HEK293 (cell line): ENCODE measurements around the gene NDST4.
"Not testable (repeated sequence)": the region's sequence is repeated elsewhere in the genome, so short reads cannot be mapped to it uniquely, and the experiment has no call there.

Source experiments
- CTCF ChIA-PET: fragments of 350-600 bp; formaldehyde crosslinking; extraction: SDS; loops from one replicate; lab custom pipeline; 2021; ENCODE audit warnings: antibody characterized with exemption; lab: Yijun Ruan, JAX
- POLR2A ChIA-PET: fragments of 300-600 bp; formaldehyde crosslinking; extraction: SDS; loops from one replicate; lab custom pipeline; 2020; ENCODE audit warnings: antibody characterized with exemption, inconsistent platforms; lab: Yijun Ruan, JAX
- H3K27ac ChIP-seq: fragments of 200-500 bp; sonication (Bioruptor generic); 2 replicates; pipeline ENCODE4 v1.5.1; 2014; ENCODE audit warnings: low read depth, low read length, control low read depth, inconsistent platforms; ENCODE audit errors: extremely low read depth
- H3K36me3 ChIP-seq, 2 experiments: fragments of 200-500 bp in 1 of 2; sonication (Bioruptor generic) in 1 of 2; 1 replicate in 1 of 2; 2 replicates in 1 of 2; pipeline ENCODE4 v1.5.1; 2014 to 2017; ENCODE audit warnings: inconsistent platforms in 2 of 2, low read length in 2 of 2; ENCODE audit not compliant: control insufficient read depth in 2 of 2, insufficient read depth in 1 of 2
- H3K4me1 ChIP-seq: fragments of 200-500 bp; sonication (Bioruptor generic); 2 replicates; pipeline ENCODE4 v1.5.1; 2014; ENCODE audit warnings: mild to moderate bottlenecking, low read length, inconsistent platforms; ENCODE audit not compliant: control insufficient read depth, insufficient read depth
- H3K4me3 ChIP-seq: 2 replicates; pipeline ENCODE4 v1.5.1; 2011; ENCODE audit warnings: low read depth, mild to moderate bottlenecking, control low read depth, low read length, moderate library complexity
- H3K9me3 ChIP-seq: fragments of 200-500 bp; sonication (Bioruptor generic); 2 replicates; pipeline ENCODE4 v1.5.1; 2014; ENCODE audit warnings: low read depth, low read length, inconsistent platforms; ENCODE audit not compliant: control insufficient read depth, insufficient read depth
- GLI2 ChIP-seq: fragments of 450-650 bp; formaldehyde crosslinking; IDR thresholded peaks from 2 replicates; pipeline ENCODE4; 2017; ENCODE audit warnings: missing biosample characterization, missing genetic modification characterization, low read depth, borderline replicate concordance
- KLF10 ChIP-seq: fragments of 450-650 bp; IDR thresholded peaks from 2 replicates; pipeline ENCODE4 v1.5.1; 2018; ENCODE audit warnings: missing biosample characterization, mild to moderate bottlenecking, missing genetic modification characterization
- KLF7 ChIP-seq: fragments of 450-650 bp; formaldehyde crosslinking; IDR thresholded peaks from 2 replicates; pipeline ENCODE4 v1.5.1; 2016; ENCODE audit warnings: missing biosample characterization, missing genetic modification characterization, borderline replicate concordance
- MZF1 ChIP-seq: fragments of 450-650 bp; formaldehyde crosslinking; IDR thresholded peaks from 2 replicates; pipeline ENCODE4 v1.5.1; 2017; ENCODE audit warnings: missing biosample characterization, missing genetic modification characterization, borderline replicate concordance
- ZBTB8A ChIP-seq: fragments of 450-650 bp; formaldehyde crosslinking; IDR thresholded peaks from 2 replicates; pipeline ENCODE4 v1.5.1; 2016; ENCODE audit warnings: missing biosample characterization, missing genetic modification characterization
- ZNF157 ChIP-seq: fragments of 450-650 bp; formaldehyde crosslinking; IDR thresholded peaks from 2 replicates; pipeline ENCODE4 v1.5.1; 2016; ENCODE audit warnings: missing biosample characterization, missing genetic modification characterization
- ZNF184 ChIP-seq: fragments of 450-650 bp; IDR thresholded peaks from 2 replicates; pipeline ENCODE4 v1.5.1; 2018; ENCODE audit warnings: missing biosample characterization, mild to moderate bottlenecking, missing genetic modification characterization
- ZNF366 ChIP-seq: fragments of 450-650 bp; formaldehyde crosslinking; conservative IDR thresholded peaks from 2 replicates; pipeline ENCODE4 v1.5.1; 2016; ENCODE audit warnings: missing biosample characterization, missing genetic modification characterization
- ZNF658 ChIP-seq: fragments of 450-650 bp; formaldehyde crosslinking; IDR thresholded peaks from 2 replicates; pipeline ENCODE4; 2016; ENCODE audit warnings: missing biosample characterization, missing genetic modification characterization
- ZNF707 ChIP-seq: fragments of 450-650 bp; formaldehyde crosslinking; IDR thresholded peaks from 2 replicates; pipeline ENCODE4 v1.5.1; 2016; ENCODE audit warnings: missing biosample characterization, missing genetic modification characterization
- TF ChIP-seq, protein P1 (sequence below): fragments of 450-650 bp; formaldehyde crosslinking; IDR thresholded peaks from 2 replicates; pipeline ENCODE4 v1.5.1; 2016; ENCODE audit warnings: missing biosample characterization, missing genetic modification characterization
- TF ChIP-seq, protein P2 (sequence below): fragments of 450-650 bp; formaldehyde crosslinking; IDR thresholded peaks from 2 replicates; pipeline ENCODE4 v1.5.1; 2016; ENCODE audit warnings: missing biosample characterization, missing genetic modification characterization
- TF ChIP-seq, protein P3 (sequence below): fragments of 450-650 bp; formaldehyde crosslinking; IDR thresholded peaks from 2 replicates; pipeline ENCODE4 v1.5.1; 2016; ENCODE audit warnings: missing biosample characterization, missing genetic modification characterization, low read depth

NDST4 gene

DNA sequence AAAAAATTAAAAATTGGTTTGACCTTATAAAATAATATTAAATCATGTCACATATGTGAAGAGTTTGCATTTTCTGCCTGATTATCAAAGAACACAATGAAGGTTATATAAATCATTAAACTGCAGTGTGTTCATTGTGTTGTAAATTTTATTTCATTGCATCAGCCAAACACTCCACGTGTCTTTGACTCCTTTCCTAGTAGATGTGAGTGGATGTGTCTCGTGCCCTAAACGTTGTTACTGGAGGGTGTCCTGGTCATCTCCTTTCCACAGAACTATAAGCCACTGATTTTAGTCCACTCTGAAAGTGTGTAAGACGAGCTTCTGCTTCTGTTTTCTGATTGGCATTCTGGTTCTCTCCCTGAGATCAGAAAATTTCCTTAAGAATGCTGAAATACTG is 127.3 kb downstream of the NDST4 start:
- Histone ChIP-seq H3K27ac (no peak overlapping the region), H3K9me3 (no peaks in the 10 kb centered on the region), H3K4me3 (no peak overlapping the region), H3K36me3 (no peaks in the 10 kb centered on the region), H3K4me1 (no peaks in the 10 kb centered on the region)
- POLR2A ChIA-PET, result no interaction called here
- TF ChIP-seq ZNF184 (tag by site-specific recombination) (no peak), KLF10 (tag by site-specific recombination) (no peak), ZNF658 (no peak)
- TF ChIP-seq, protein P1, sequence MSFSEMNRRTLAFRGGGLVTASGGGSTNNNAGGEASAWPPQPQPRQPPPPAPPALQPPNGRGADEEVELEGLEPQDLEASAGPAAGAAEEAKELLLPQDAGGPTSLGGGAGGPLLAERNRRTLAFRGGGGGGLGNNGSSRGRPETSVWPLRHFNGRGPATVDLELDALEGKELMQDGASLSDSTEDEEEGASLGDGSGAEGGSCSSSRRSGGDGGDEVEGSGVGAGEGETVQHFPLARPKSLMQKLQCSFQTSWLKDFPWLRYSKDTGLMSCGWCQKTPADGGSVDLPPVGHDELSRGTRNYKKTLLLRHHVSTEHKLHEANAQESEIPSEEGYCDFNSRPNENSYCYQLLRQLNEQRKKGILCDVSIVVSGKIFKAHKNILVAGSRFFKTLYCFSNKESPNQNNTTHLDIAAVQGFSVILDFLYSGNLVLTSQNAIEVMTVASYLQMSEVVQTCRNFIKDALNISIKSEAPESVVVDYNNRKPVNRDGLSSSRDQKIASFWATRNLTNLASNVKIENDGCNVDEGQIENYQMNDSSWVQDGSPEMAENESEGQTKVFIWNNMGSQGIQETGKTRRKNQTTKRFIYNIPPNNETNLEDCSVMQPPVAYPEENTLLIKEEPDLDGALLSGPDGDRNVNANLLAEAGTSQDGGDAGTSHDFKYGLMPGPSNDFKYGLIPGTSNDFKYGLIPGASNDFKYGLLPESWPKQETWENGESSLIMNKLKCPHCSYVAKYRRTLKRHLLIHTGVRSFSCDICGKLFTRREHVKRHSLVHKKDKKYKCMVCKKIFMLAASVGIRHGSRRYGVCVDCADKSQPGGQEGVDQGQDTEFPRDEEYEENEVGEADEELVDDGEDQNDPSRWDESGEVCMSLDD (tag by site-specific recombination), result no peak
- CTCF ChIA-PET, result no interaction called here

DNA sequence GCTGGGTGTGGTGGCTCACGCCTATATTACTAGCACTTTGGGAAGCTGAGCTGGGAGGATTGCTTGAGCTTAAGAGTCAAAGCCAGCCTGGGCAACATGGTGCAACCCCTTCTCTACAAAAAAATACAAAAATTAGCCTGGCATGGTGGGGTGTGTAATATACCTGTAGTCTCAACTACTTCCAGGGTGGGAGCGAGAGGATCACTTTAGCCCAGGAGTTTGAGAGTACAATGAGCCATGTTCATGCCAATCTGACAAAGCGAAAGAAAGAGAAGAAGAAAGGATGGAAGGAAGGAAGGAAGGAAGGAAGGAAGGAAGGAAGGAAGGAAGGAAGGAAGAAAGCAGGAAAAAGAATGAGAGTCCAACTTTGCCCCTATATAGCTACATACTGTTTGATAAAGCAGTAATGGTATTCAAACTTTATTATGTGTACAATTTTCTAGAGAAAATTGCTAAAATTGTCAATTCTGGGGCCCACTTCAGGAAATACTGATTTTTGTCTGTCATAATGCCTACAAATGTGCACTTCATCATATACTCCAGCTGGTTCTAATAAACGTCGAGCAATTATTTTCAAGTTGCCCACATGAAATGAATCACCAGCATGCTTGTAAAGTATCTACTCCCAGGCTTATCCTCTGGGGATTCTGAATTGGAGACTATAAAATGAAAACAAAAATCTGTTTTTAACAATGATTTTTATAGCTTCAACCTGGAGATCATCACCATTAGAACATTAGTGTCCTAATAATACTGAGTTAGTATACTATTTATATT is 132.3 kb downstream of the NDST4 start:
- Histone ChIP-seq H3K36me3 (no peaks in the 10 kb centered on the region), H3K4me1 (no peaks in the 10 kb centered on the region), H3K9me3 (no peaks in the 10 kb centered on the region), H3K27ac (no peak overlapping the region), H3K4me3 (no peak overlapping the region)
- ChIA-PET CTCF (interaction anchor here (0.7 kb wide), 1 partner anchor 173 kb away, joined by 3 read pairs; no protein-coding TSS in a partner anchor), POLR2A (no interaction called here)
- TF ChIP-seq ZNF366 (tag by site-specific recombination), result peak; percentile 43
- TF ChIP-seq, protein P2, sequence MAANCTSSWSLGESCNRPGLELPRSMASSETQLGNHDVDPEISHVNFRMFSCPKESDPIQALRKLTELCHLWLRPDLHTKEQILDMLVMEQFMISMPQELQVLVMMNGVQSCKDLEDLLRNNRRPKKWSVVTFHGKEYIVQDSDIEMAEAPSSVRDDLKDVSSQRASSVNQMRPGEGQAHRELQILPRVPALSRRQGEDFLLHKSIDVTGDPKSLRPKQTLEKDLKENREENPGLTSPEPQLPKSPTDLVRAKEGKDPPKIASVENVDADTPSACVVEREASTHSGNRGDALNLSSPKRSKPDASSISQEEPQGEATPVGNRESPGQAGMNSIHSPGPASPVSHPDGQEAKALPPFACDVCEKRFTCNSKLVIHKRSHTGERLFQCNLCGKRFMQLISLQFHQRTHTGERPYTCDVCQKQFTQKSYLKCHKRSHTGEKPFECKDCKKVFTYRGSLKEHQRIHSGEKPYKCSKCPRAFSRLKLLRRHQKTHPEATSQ (tag by site-specific recombination), result no peak
- no peak for TF ChIP-seq GLI2 (tag by site-specific recombination)
- TF ChIP-seq ZNF157 (tag by site-specific recombination), result peak; percentile 88
- TF ChIP-seq, all 188 proteins: peak for 2

DNA sequence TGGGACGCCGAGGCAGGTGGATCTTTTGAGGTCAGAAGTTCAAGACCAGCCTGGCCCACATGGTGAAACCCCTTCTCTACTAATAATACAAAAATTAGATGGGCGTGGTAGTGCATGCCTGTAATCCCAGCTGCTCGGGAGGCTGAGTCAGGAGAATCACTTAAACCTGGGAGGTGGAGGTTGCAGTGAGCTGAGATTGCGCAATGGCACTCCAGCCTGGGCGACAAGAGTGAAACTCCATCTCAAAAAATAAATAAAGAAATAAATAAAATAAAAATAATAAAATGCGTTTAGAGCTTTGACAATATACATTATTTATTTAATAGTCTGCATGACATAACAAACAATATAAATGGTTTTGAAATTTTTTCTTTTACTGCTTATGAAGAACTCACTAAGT is 133.0 kb downstream of the NDST4 start:
- H3K4me3 ChIP-seq, CTCF ChIA-PET, H3K9me3 ChIP-seq, H3K27ac ChIP-seq, H3K4me1 ChIP-seq, POLR2A ChIA-PET, H3K36me3 ChIP-seq: not testable (repeated sequence)

DNA sequence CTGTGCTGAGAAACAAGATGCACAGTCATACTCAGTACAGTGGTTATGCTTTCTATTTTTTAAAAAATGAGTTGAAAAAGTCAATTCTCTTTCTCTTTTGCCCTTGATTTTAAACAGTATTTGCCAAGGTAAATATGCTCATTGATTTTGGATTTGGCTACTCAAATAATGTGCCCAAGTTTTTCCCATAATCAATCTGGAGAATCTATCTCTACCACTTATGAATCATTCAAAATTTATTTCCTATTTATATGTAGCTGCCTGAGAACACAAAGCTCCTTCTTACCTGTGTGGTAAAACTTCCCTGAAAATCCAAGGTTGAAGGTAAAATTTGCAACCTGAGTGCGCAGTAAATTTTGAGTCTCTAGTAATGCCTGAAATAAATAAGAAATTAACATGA is 136.5 kb downstream of the NDST4 start:
- no peaks in the 10 kb centered on the region for H3K9me3 ChIP-seq
- H3K4me1 ChIP-seq, result no peaks in the 10 kb centered on the region
- ChIA-PET POLR2A (no interaction called here), CTCF (no interaction called here)
- no peaks in the 10 kb centered on the region for H3K36me3 ChIP-seq
- no peak overlapping the region for H3K4me3 ChIP-seq
- no peak for TF ChIP-seq MZF1 (tag by site-specific recombination)
- no peak for TF ChIP-seq KLF7 (tag by site-specific recombination)
- no peak for TF ChIP-seq ZBTB8A (tag by site-specific recombination)
- no peak for TF ChIP-seq ZNF707 (tag by site-specific recombination)
- TF ChIP-seq, protein P3, sequence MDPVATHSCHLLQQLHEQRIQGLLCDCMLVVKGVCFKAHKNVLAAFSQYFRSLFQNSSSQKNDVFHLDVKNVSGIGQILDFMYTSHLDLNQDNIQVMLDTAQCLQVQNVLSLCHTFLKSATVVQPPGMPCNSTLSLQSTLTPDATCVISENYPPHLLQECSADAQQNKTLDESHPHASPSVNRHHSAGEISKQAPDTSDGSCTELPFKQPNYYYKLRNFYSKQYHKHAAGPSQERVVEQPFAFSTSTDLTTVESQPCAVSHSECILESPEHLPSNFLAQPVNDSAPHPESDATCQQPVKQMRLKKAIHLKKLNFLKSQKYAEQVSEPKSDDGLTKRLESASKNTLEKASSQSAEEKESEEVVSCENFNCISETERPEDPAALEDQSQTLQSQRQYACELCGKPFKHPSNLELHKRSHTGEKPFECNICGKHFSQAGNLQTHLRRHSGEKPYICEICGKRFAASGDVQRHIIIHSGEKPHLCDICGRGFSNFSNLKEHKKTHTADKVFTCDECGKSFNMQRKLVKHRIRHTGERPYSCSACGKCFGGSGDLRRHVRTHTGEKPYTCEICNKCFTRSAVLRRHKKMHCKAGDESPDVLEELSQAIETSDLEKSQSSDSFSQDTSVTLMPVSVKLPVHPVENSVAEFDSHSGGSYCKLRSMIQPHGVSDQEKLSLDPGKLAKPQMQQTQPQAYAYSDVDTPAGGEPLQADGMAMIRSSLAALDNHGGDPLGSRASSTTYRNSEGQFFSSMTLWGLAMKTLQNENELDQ (tag by site-specific recombination), result no peak
- no peak overlapping the region for H3K27ac ChIP-seq
